HCT116 (cell line): ENCODE data around the gene TNS3. TPM values are rescaled to one million over a fixed set of nuclear protein-coding genes. Genes with fewer than 3 reads are reported as not detected.

Experiments
- ATAC-seq: fragments of 200-7000 bp; cut with Tn5 transposase; 2 replicates; pipeline ENCODE4 v1.9.1; 2020; ENCODE audit warnings: mild to moderate bottlenecking, moderate library complexity
- BruUV-seq: library from RNA; stranded (reverse); fragments of 400-500 nt; replicated peaks from 2 replicates; lab custom pipeline; 2021; lab: Mats Ljungman, UMichigan
- CTCF ChIA-PET: fragments of 300-600 bp; sonication (Branson Sonifier 250); formaldehyde crosslinking; loops from one replicate; lab custom pipeline; 2021; ENCODE audit warnings: antibody characterized with exemption; lab: Charles Lee
- POLR2A ChIA-PET: fragments of 300-600, 350-600 bp; sonication (Branson Sonifier 250); formaldehyde crosslinking; loops from one replicate; lab custom pipeline; 2021; ENCODE audit warnings: antibody characterized with exemption; lab: Charles Lee
- RAD21 ChIA-PET, 2 experiments: fragments of 300-600 bp; sonication (Branson Sonifier 250); formaldehyde crosslinking; loops; one replicate each; lab custom pipeline; 2023; ENCODE audit warnings: low total read pairs in 2 of 2; ENCODE audit not compliant: uncharacterized antibody in 2 of 2, unreplicated experiment in 2 of 2, low non-redundant PET in 1 of 2; lab: Charles Lee
- DNase-seq: peaks from one replicate; pipeline ENCODE4 v3.0.0-alpha.2; 2010; ENCODE audit warnings: low read depth, low spot score
- H2AFZ ChIP-seq: fragments of 200-600 bp; shearing (Covaris generic), sonication (generic); 2 replicates; pipeline ENCODE4 v1.6.1; 2017; ENCODE audit warnings: low read depth, mixed run types, mixed read lengths, antibody characterized with exemption, low read length; ENCODE audit not compliant: poor library complexity, severe bottlenecking
- H3K27ac ChIP-seq: 2 replicates; pipeline ENCODE4 v1.5.1; 2012; ENCODE audit warnings: low read depth, low read length
- H3K27me3 ChIP-seq: fragments of 200-600 bp; sonication (generic); 2 replicates; pipeline ENCODE4 v1.6.1; 2016; ENCODE audit warnings: mixed run types, low read length, mixed read lengths; ENCODE audit not compliant: insufficient read depth
- H3K36me3 ChIP-seq, 2 experiments: fragments of 200-500 bp in 1 of 2; fragments of 200-600 bp in 1 of 2; sonication (Bioruptor generic) in 1 of 2; sonication (generic) in 1 of 2; 2 replicates each; pipeline versions ENCODE4 v1.5.1 to v1.6.1; 2014 to 2016; ENCODE audit warnings: low read length in 2 of 2, inconsistent platforms in 1 of 2, mixed read lengths in 1 of 2, mixed run types in 1 of 2; ENCODE audit not compliant: insufficient read depth in 2 of 2, control insufficient read depth in 1 of 2
- H3K4me1 ChIP-seq, 2 experiments: fragments of 200-600 bp in 1 of 2; sonication (generic) in 1 of 2; 2 replicates each; pipeline versions ENCODE4 v1.5.1 to v1.6.1; 2012 to 2017; ENCODE audit warnings: low read length in 2 of 2, inconsistent platforms in 1 of 2, mild to moderate bottlenecking in 1 of 2, mixed read lengths in 1 of 2, mixed run types in 1 of 2, moderate library complexity in 1 of 2; ENCODE audit not compliant: insufficient read depth in 2 of 2, control insufficient read depth in 1 of 2
- H3K4me2 ChIP-seq: fragments of 200-600 bp; sonication (generic); 2 replicates; pipeline ENCODE4 v1.6.1; 2017; ENCODE audit warnings: mixed run types, low read length, mixed read lengths
- H3K4me3 ChIP-seq, 2 experiments: fragments of 200-600 bp in 1 of 2; sonication (generic) in 1 of 2; replicated peaks in 1 of 2; 2 replicates each; pipeline ENCODE4 v1.5.1; 2011 to 2016; ENCODE audit warnings: low read length in 2 of 2, control low read depth in 1 of 2, low read depth in 1 of 2, mild to moderate bottlenecking in 1 of 2, mixed read lengths in 1 of 2, mixed run types in 1 of 2
- H3K79me2 ChIP-seq: fragments of 200-600 bp; sonication (generic); 2 replicates; pipeline ENCODE4 v1.6.1; 2017; ENCODE audit warnings: mild to moderate bottlenecking, mixed run types, low read length, moderate library complexity, mixed read lengths; ENCODE audit not compliant: insufficient read depth
- H3K9ac ChIP-seq: fragments of 200-600 bp; sonication (generic); 2 replicates; pipeline ENCODE4 v1.6.1; 2016; ENCODE audit warnings: low read length, mixed read lengths
- H3K9me2 ChIP-seq: fragments of 200-600 bp; sonication (generic), shearing (Covaris generic); 2 replicates; pipeline ENCODE4 v1.6.1; 2017; ENCODE audit warnings: mixed run types, mild to moderate bottlenecking, moderate library complexity; ENCODE audit not compliant: insufficient read depth
- H3K9me3 ChIP-seq, 2 experiments: fragments of 200-500 bp in 1 of 2; fragments of 200-600 bp in 1 of 2; sonication (Bioruptor generic) in 1 of 2; sonication (generic) in 1 of 2; 2 replicates each; pipeline ENCODE4 v1.6.1; 2014 to 2017; ENCODE audit warnings: low read length in 2 of 2, mixed read lengths in 2 of 2, inconsistent platforms in 1 of 2, low read depth in 1 of 2, mild to moderate bottlenecking in 1 of 2, mixed run types in 1 of 2, moderate library complexity in 1 of 2; ENCODE audit not compliant: control insufficient read depth in 1 of 2, insufficient read depth in 1 of 2
- H4K20me1 ChIP-seq: fragments of 200-600 bp; sonication (generic), shearing (Covaris generic); 2 replicates; pipeline ENCODE4 v1.6.1; 2017; ENCODE audit warnings: mixed run types, mild to moderate bottlenecking, moderate library complexity; ENCODE audit not compliant: insufficient read depth
- ATF3 ChIP-seq: IDR thresholded peaks from 2 replicates; pipeline ENCODE4 v1.6.1; 2012
- CBX3 ChIP-seq: IDR thresholded peaks from 2 replicates; pipeline ENCODE4 v1.6.1; 2012; ENCODE audit warnings: low read depth
- EGR1 ChIP-seq: IDR thresholded peaks from 2 replicates; pipeline ENCODE4 v1.6.1; 2012; ENCODE audit warnings: low read depth
- EZH2 ChIP-seq: fragments of 200-600 bp; sonication (generic); IDR thresholded peaks from 2 replicates; pipeline ENCODE4 v1.6.1; 2017; ENCODE audit warnings: antibody characterized with exemption, mixed run types
- EZH2phosphoT487 ChIP-seq: fragments of 200-600 bp; IDR thresholded peaks from 2 replicates; pipeline ENCODE4 v1.6.1; 2018; ENCODE audit warnings: antibody characterized with exemption, borderline replicate concordance
- JUND ChIP-seq: IDR thresholded peaks from 2 replicates; pipeline ENCODE4 v1.6.1; 2012
- POLR2AphosphoS5 ChIP-seq: IDR thresholded peaks from 2 replicates; pipeline ENCODE4 v1.6.1; 2011; ENCODE audit warnings: mild to moderate bottlenecking, low read depth, low read length, moderate library complexity
- SP1 ChIP-seq: IDR thresholded peaks from 2 replicates; pipeline ENCODE4 v1.6.1; 2012; ENCODE audit warnings: low read depth
- YY1 ChIP-seq: IDR thresholded peaks from 2 replicates; pipeline ENCODE4 v1.6.1; 2011; ENCODE audit warnings: low read length, low read depth, moderate library complexity, mild to moderate bottlenecking; ENCODE audit not compliant: insufficient replicate concordance; ENCODE audit errors: extremely low read depth
- ZFX ChIP-seq: fragments of 450-650 bp; IDR thresholded peaks from 2 replicates; pipeline ENCODE4 v1.6.1; 2017
- intact Hi-C: fragments of 100-400 bp; cut with micrococcal nuclease; formaldehyde crosslinking; loops from 2 replicates; pipeline ENCODE4 v1.10.0; 2022
- total RNA-seq: library from RNA; stranded (reverse); gene quantifications from one replicate; pipeline ENCODE4 v1.2.1, GENCODE V29; 2021; ENCODE audit not compliant: unreplicated experiment

Gene TNS3
- total RNA-seq, 1 experiment from 2014 or later = 9.1 TPM

DNA sequence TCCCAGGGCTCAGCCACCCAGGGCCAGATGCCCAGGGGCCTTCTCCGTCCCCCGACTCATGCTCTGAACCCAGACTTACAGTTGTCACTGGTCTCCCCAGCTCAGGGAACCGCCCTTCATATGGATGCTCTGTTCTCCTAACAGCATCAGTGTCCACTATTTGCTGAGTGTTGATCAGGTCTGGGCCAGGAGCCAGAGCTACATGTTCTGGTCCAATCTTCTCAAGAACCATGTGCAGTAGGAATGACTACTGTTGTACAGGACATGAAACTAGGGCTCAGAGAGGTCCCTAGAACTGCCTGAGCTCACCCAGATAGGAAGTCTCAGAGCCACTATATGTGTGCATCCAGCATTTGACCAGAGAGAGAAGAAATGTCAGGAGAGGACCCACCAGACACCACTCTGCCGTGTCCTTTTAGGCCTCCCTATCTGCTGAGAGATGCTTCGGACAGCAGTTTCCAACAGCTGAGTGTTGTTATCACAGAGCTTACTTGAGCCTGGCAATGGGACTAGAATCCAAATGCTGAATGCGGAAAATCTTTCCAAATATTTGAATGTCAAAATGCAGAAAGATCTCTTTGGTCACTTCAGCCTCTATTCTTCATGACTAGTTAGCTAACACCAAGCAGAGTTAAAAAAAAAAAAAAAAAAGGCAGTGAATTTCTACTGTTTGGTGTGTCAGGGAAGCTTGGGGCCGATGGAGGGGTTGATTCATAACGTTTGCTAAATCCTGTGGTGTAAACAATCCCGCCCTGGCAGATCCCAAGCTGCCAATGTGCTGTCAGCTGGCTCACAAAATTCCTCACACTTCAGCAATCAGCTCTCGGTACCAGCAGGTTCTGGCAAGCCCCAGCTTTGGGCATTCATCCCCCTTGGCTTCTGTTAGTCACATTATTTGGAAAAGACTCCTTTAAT, 246.1 kb downstream of the TNS3 start:
- Histone ChIP-seq H3K79me2 (no peaks in the 10 kb centered on the region), H3K9me2 (no peaks in the 10 kb centered on the region), H3K9me3 (no peaks in the 10 kb centered on the region), H3K27ac (no peak overlapping the region), H3K27me3 (no peaks in the 10 kb centered on the region), H2AFZ (no peak overlapping the region), H3K9ac (no peak overlapping the region), H3K4me3 (no peak overlapping the region), H4K20me1 (no peaks in the 10 kb centered on the region), H3K4me2 (no peak overlapping the region), H3K4me1 (no peaks in the 10 kb centered on the region), H3K36me3 (no peaks in the 10 kb centered on the region)
- intact Hi-C loops = no loop called here
- DNase-seq = no peak
- no peak for ATAC-seq
- POLR2A ChIA-PET = no interaction called here
- RAD21 ChIA-PET = no interaction called here
- no TSS peak for BruUV-seq
- CTCF ChIA-PET = no interaction called here
- TF ChIP-seq SP1 (no peak), JUND (no peak), EZH2 (no peak), ATF3 (no peak), CBX3 (no peak), EZH2phosphoT487 (no peak), ZFX (no peak), POLR2AphosphoS5 (no peak), EGR1 (no peak), YY1 (no peak)

GRCh38 chr7:47335071-47335470, 246.8 kb downstream of the TNS3 start:
- H3K9me2 ChIP-seq = no peaks in the 10 kb centered on the region
- CTCF ChIA-PET = no interaction called here
- H3K9ac ChIP-seq = no peak overlapping the region
- no peak overlapping the region for H3K4me3 ChIP-seq
- no peak overlapping the region for H3K4me2 ChIP-seq
- RAD21 ChIA-PET = no interaction called here
- BruUV-seq = no TSS peak
- no peak for TF ChIP-seq ATF3
- POLR2A ChIA-PET = no interaction called here
- H3K27me3 ChIP-seq = no peaks in the 10 kb centered on the region
- no peak overlapping the region for H3K27ac ChIP-seq
- ATAC-seq = no peak
- H3K9me3 ChIP-seq = no peaks in the 10 kb centered on the region
- no peaks in the 10 kb centered on the region for H3K79me2 ChIP-seq
- no peak overlapping the region for H2AFZ ChIP-seq
- no peaks in the 10 kb centered on the region for H3K4me1 ChIP-seq
- intact Hi-C loops = no loop called here
- no peak for DNase-seq
- no peaks in the 10 kb centered on the region for H3K36me3 ChIP-seq
- H4K20me1 ChIP-seq = no peaks in the 10 kb centered on the region
